HG02943 (cell line): ENCODE results near the gene RS1.

Source experiments
- ATAC-seq: cut with Tn5 transposase; IDR thresholded peaks from one replicate; pipeline ENCODE4 v1.9.1; 2021; ENCODE audit warnings: mild to moderate bottlenecking, low read depth, moderate library complexity; ENCODE audit not compliant: unreplicated experiment

The RS1 gene

DNA sequence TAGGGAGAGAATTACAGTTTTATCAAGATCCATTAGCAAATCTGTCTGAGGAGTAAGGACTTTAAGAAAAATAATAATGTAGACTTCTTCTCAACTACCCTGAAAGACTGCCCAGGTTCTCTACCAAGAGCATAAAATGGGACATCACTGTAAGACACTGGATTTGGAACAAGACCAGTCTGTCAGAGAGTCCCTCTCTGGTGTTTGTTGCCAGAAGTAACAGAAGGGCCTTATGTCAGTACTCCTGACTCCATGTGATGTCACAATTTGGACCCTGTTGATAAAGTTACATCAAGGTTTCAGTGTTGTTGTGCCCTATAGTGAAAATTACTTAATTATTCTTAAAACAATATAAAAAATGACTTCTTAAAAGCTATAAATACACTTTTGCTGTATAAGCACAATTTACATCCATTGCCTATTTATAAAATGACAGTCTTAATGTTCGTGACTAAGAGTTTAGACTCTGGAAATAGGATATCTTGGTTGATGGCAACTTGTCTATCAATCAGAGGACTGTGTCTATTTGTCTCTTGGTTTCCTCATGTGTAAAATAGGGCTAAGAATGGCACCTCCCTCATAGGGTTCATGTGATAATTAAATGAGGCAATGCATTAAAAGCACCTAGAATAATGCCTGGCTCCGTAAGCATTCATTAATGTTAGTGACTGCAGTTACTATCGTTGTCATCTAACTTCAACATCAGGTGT lies 57.8 kb downstream of the RS1 start:
- ATAC-seq: no peak

GRCh38 chrX:18607966-18608365 lies 63.9 kb downstream of the RS1 start:
- ATAC-seq: no peak

- ATAC-seq: no peak
Measured at GRCh38 chrX:18598413-18598812, 73.5 kb downstream of the RS1 start.

GRCh38 chrX:18596096-18596495 lies 75.8 kb downstream of the RS1 start:
- ATAC-seq: no peak

DNA sequence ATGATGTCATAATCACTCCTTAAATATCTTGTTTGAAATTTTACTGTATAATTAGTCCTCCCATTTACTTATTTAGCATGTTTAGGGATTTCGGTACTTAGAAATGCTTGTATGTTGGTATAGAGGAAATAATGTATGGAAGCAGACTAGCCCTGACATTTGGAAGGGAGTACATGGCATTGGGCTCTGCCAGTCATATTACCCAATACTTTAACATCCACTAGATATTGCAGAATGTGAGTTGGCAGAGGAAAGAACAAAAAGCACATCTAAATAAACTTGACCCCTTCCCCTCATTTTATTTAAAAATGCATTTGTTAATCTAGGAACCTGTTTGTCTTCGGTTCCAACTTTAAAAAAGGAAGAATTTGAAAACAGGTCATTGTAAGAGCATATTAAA lies 77.8 kb downstream of the RS1 start:
- ATAC-seq: no peak

GRCh38 chrX:18591834-18592233 lies 80.1 kb downstream of the RS1 start:
- no peak for ATAC-seq
